Trophoblast cell (in vitro differentiated cells and primary cell): ENCODE measurements around the gene SLC25A25. TPM values are rescaled to one million over a fixed set of nuclear protein-coding genes. Genes with fewer than 3 reads are reported as not detected.

Experiments
- DNase-seq, 2 donors: peaks; one replicate each; pipeline ENCODE4 v3.0.0-alpha.2; 2016
- H2AFZ ChIP-seq: 2 replicates; pipeline ENCODE4 v1.6.1; 2013; ENCODE audit warnings: low read length, moderate library complexity, mild to moderate bottlenecking; ENCODE audit not compliant: insufficient read depth, poor library complexity
- H2AK5ac ChIP-seq: 2 replicates; pipeline ENCODE4 v1.6.1; 2013; ENCODE audit warnings: mild to moderate bottlenecking, low read length
- H2BK120ac ChIP-seq: 2 replicates; pipeline ENCODE4 v1.6.1; 2013; ENCODE audit warnings: low read length, mild to moderate bottlenecking, moderate library complexity; ENCODE audit not compliant: insufficient read depth, poor library complexity
- H2BK12ac ChIP-seq: 2 replicates; pipeline ENCODE4 v1.6.1; 2013; ENCODE audit warnings: mild to moderate bottlenecking, low read length, moderate library complexity
- H2BK5ac ChIP-seq: 2 replicates; pipeline ENCODE4 v1.6.1; 2013; ENCODE audit warnings: low read length, low read depth, moderate library complexity, mild to moderate bottlenecking; ENCODE audit not compliant: poor library complexity
- H3K14ac ChIP-seq: 2 replicates; pipeline ENCODE4 v1.6.1; 2013; ENCODE audit warnings: mild to moderate bottlenecking, low read length
- H3K18ac ChIP-seq: 2 replicates; pipeline ENCODE4 v1.6.1; 2013; ENCODE audit warnings: mild to moderate bottlenecking, low read length
- H3K23ac ChIP-seq: 2 replicates; pipeline ENCODE4 v1.6.1; 2013; ENCODE audit warnings: low read length
- H3K27ac ChIP-seq: 2 replicates; pipeline ENCODE4 v1.5.1; 2013; ENCODE audit warnings: low read depth, mild to moderate bottlenecking, inconsistent platforms, low read length, moderate library complexity
- H3K27me3 ChIP-seq: 2 replicates; pipeline ENCODE4 v1.6.1; 2013; ENCODE audit warnings: inconsistent platforms, mild to moderate bottlenecking, low read length, moderate library complexity; ENCODE audit not compliant: insufficient read depth
- H3K36me3 ChIP-seq, 2 experiments: 1 replicate in 1 of 2; 2 replicates in 1 of 2; pipeline ENCODE4 v1.6.1; 2013; ENCODE audit warnings: low read length in 2 of 2, mild to moderate bottlenecking in 2 of 2, moderate library complexity in 1 of 2; ENCODE audit not compliant: insufficient read depth in 2 of 2, control insufficient read depth in 1 of 2
- H3K4ac ChIP-seq: 2 replicates; pipeline ENCODE4 v1.6.1; 2013; ENCODE audit warnings: low read depth, mild to moderate bottlenecking, low read length, moderate library complexity
- H3K4me1 ChIP-seq, 2 experiments: 1 replicate in 1 of 2; 2 replicates in 1 of 2; pipeline ENCODE4 v1.6.1; 2013; ENCODE audit warnings: low read length in 2 of 2, mild to moderate bottlenecking in 2 of 2, moderate library complexity in 1 of 2; ENCODE audit not compliant: insufficient read depth in 2 of 2, control insufficient read depth in 1 of 2
- H3K4me2 ChIP-seq: 2 replicates; pipeline ENCODE4 v1.6.1; 2013; ENCODE audit warnings: inconsistent platforms, mild to moderate bottlenecking, low read length, moderate library complexity
- H3K4me3 ChIP-seq: 2 replicates; pipeline ENCODE4 v1.5.1; 2013; ENCODE audit warnings: mild to moderate bottlenecking, low read depth, low read length, inconsistent platforms
- H3K79me1 ChIP-seq: one replicate; pipeline ENCODE4 v1.6.1; 2013; ENCODE audit warnings: low read length
- H3K79me2 ChIP-seq: 2 replicates; pipeline ENCODE4 v1.6.1; 2013; ENCODE audit warnings: low read length, mild to moderate bottlenecking; ENCODE audit not compliant: control insufficient read depth, insufficient read depth, poor library complexity
- H3K9ac ChIP-seq: 2 replicates; pipeline ENCODE4 v1.6.1; 2013; ENCODE audit warnings: mild to moderate bottlenecking, low read length
- H3K9me3 ChIP-seq: 2 replicates; pipeline ENCODE4 v1.6.1; 2013; ENCODE audit warnings: low read depth, mild to moderate bottlenecking, control low read depth, inconsistent platforms, low read length; ENCODE audit not compliant: insufficient read depth
- H4K12ac ChIP-seq: 2 replicates; pipeline ENCODE4 v1.6.1; 2013; ENCODE audit warnings: low read depth, mild to moderate bottlenecking, low read length, moderate library complexity
- H4K8ac ChIP-seq: 2 replicates; pipeline ENCODE4 v1.6.1; 2013; ENCODE audit warnings: low read depth, mild to moderate bottlenecking, low read length, moderate library complexity
- H4K91ac ChIP-seq: one replicate; pipeline ENCODE4 v1.6.1; 2013; ENCODE audit warnings: low read depth, mild to moderate bottlenecking, low read length, moderate library complexity
- WGBS: extraction: QIAGEN DNeasy Blood & Tissue Kit; methylation state at CpG from one replicate; pipeline ENCODE4 v1.1.7; 2013; ENCODE audit warnings: missing lambda C conversion rate; ENCODE audit not compliant: insufficient read length, insufficient coverage; ENCODE audit errors: extremely low coverage; 5-methylcytosine and 5-hydroxymethylcytosine counted together
- polyA plus RNA-seq: library from polyadenylated mRNA; stranded (reverse); fragments of 200-250 nt; gene quantifications from 2 replicates; pipeline ENCODE4 v1.2.3, GENCODE V29; 2013

Gene SLC25A25
- polyA plus RNA-seq: 10.2 and 11.5 TPM in 2 replicates

- no CpG with 5 or more reads among the region's 67 CpGs for WGBS
Observed at GRCh38 chr9:128067645-128068385, at the start of gene SLC25A25. Gene SLC25A25 (plus strand): TSS chr9:128068232. CDS start chr9:128068320, 88 bp downstream.

GRCh38 chr9:128020692-128021091 is 47.3 kb upstream of the SLC25A25 start:
- Histone ChIP-seq H3K4me1 (peaks cover 0 to 4% of the 10 kb centered on the region in 2 experiments), H3K9ac (no peak overlapping the region), H3K23ac (no peak overlapping the region), H3K79me1 (no peaks in the 10 kb centered on the region), H2AK5ac (no peak overlapping the region), H2BK5ac (no peak overlapping the region), H3K4me2 (no peak overlapping the region), H3K79me2 (no peaks in the 10 kb centered on the region), H3K36me3 (no peaks in the 10 kb centered on the region), H3K27me3 (no peaks in the 10 kb centered on the region), H2AFZ (no peak overlapping the region), H4K8ac (no peak overlapping the region), H3K14ac (no peak overlapping the region), H3K27ac (no peak overlapping the region), H4K91ac (no peak overlapping the region), H3K18ac (no peak overlapping the region), H2BK120ac (no peak overlapping the region), H4K12ac (no peak overlapping the region), H3K9me3 (peaks cover 1% of the 10 kb centered on the region), H2BK12ac (no peak overlapping the region), H3K4me3 (no peak overlapping the region), H3K4ac (no peak overlapping the region)
- DNase-seq: peak in 1 of 2 donors; percentile 63
- WGBS: no CpG with 5 or more reads among the region's 4 CpGs

More at GRCh38 chr9:128067645-128068385, at the start of gene SLC25A25:
- H3K4me1 ChIP-seq: peaks cover 13 to 17% of the 10 kb centered on the region in 2 experiments
- peak within 1 kb of the TSS; percentile 95 for H4K12ac ChIP-seq
- peaks cover 10% of the 10 kb centered on the region for H3K79me2 ChIP-seq
- H3K18ac ChIP-seq: peak within 1 kb of the TSS; percentile 93
- peak within 1 kb of the TSS; percentile 51 for H2AK5ac ChIP-seq
- H3K79me1 ChIP-seq: peaks cover 15% of the 10 kb centered on the region
- peak within 1 kb of the TSS; percentile 99 for H3K27ac ChIP-seq
- peak within 1 kb of the TSS; percentile 90 for H3K14ac ChIP-seq
- H4K8ac ChIP-seq: peak within 1 kb of the TSS; percentile 98
- H3K4ac ChIP-seq: peak within 1 kb of the TSS; percentile 82
- H3K23ac ChIP-seq: no peak within 1 kb of the TSS
- H2BK120ac ChIP-seq: peak within 1 kb of the TSS; percentile 78
- peak within 1 kb of the TSS; percentile 97 for H3K4me2 ChIP-seq
- H3K9me3 ChIP-seq: no peaks in the 10 kb centered on the region
- H4K91ac ChIP-seq: peak within 1 kb of the TSS; percentile 91
- no peak within 1 kb of the TSS for H2BK12ac ChIP-seq
- peak within 1 kb of the TSS; percentile 97 for H2BK5ac ChIP-seq
- H3K27me3 ChIP-seq: no peaks in the 10 kb centered on the region
- peak within 1 kb of the TSS; percentile 73 for H2AFZ ChIP-seq
- H3K36me3 ChIP-seq: peaks cover 7 to 9% of the 10 kb centered on the region in 2 experiments
- peak within 1 kb of the TSS; percentile 96 for H3K9ac ChIP-seq
- DNase-seq: peak; percentile 99 to 100
- H3K4me3 ChIP-seq: peak within 1 kb of the TSS; percentile 94

- no peak overlapping the region for H4K12ac ChIP-seq
- no peak overlapping the region for H4K8ac ChIP-seq
- no peak overlapping the region for H3K23ac ChIP-seq
- H3K27ac ChIP-seq: no peak overlapping the region
- peaks cover 0 to 4% of the 10 kb centered on the region in 2 experiments for H3K4me1 ChIP-seq
- H3K4ac ChIP-seq: no peak overlapping the region
- no peak overlapping the region for H3K14ac ChIP-seq
- no peak overlapping the region for H3K9ac ChIP-seq
- no peaks in the 10 kb centered on the region for H3K36me3 ChIP-seq
- no peak overlapping the region for H2AFZ ChIP-seq
- no peaks in the 10 kb centered on the region for H3K79me1 ChIP-seq
- no peak overlapping the region for H3K4me2 ChIP-seq
- H3K79me2 ChIP-seq: no peaks in the 10 kb centered on the region
- H2BK12ac ChIP-seq: no peak overlapping the region
- H3K4me3 ChIP-seq: no peak overlapping the region
- no peak overlapping the region for H2BK5ac ChIP-seq
- H3K18ac ChIP-seq: no peak overlapping the region
- no peaks in the 10 kb centered on the region for H3K27me3 ChIP-seq
- H3K9me3 ChIP-seq: peaks cover 1% of the 10 kb centered on the region
- H2AK5ac ChIP-seq: no peak overlapping the region
- H4K91ac ChIP-seq: no peak overlapping the region
- peak in 1 of 2 donors; percentile 62 for DNase-seq
- H2BK120ac ChIP-seq: no peak overlapping the region
- no CpG with 5 or more reads among the region's 1 CpG for WGBS
Observed at GRCh38 chr9:128021098-128021497, 46.9 kb upstream of the SLC25A25 start.

- no peak overlapping the region for H2AFZ ChIP-seq
- H3K4me1 ChIP-seq: peaks cover 4% of the 10 kb centered on the region in 2 experiments
- H3K27me3 ChIP-seq: no peaks in the 10 kb centered on the region
- H3K23ac ChIP-seq: no peak overlapping the region
- H3K36me3 ChIP-seq: no peaks in the 10 kb centered on the region
- no peak overlapping the region for H3K4me2 ChIP-seq
- no peak overlapping the region for H2BK12ac ChIP-seq
- no peak overlapping the region for H3K9ac ChIP-seq
- DNase-seq: peak in 1 of 2 donors; percentile 9
- H3K18ac ChIP-seq: no peak overlapping the region
- H3K9me3 ChIP-seq: peaks cover 1% of the 10 kb centered on the region
- no peak overlapping the region for H4K91ac ChIP-seq
- no peak overlapping the region for H4K12ac ChIP-seq
- no peak overlapping the region for H2BK120ac ChIP-seq
- H3K27ac ChIP-seq: no peak overlapping the region
- H3K4ac ChIP-seq: no peak overlapping the region
- H2AK5ac ChIP-seq: no peak overlapping the region
- H3K79me2 ChIP-seq: no peaks in the 10 kb centered on the region
- H3K4me3 ChIP-seq: no peak overlapping the region
- no peak overlapping the region for H3K14ac ChIP-seq
- H4K8ac ChIP-seq: no peak overlapping the region
- no CpG with 5 or more reads among the region's 2 CpGs for WGBS
- no peaks in the 10 kb centered on the region for H3K79me1 ChIP-seq
- H2BK5ac ChIP-seq: no peak overlapping the region
Observed at GRCh38 chr9:128022886-128023285, 45.1 kb upstream of the SLC25A25 start.
